Lower leg skin (tissue), 3 donors: ENCODE measurements around the gene SLC22A4.

Experiments used
- POLR2A ChIP-seq, 2 donors: fragments of 450-650 bp; IDR thresholded peaks; one replicate each; pipeline ENCODE4 v1.6.1; 2016 to 2017; ENCODE audit warnings: antibody characterized with exemption in 2 of 2, mild to moderate bottlenecking in 1 of 2, moderate library complexity in 1 of 2
- TF ChIP-seq, protein P1 (sequence below), 3 donors: fragments of 450-650 bp; IDR thresholded peaks; one replicate each; pipeline ENCODE4 v1.5.1; 2016; ENCODE audit warnings: antibody characterized with exemption in 3 of 3, mild to moderate bottlenecking in 3 of 3, moderate library complexity in 2 of 3

DNA sequence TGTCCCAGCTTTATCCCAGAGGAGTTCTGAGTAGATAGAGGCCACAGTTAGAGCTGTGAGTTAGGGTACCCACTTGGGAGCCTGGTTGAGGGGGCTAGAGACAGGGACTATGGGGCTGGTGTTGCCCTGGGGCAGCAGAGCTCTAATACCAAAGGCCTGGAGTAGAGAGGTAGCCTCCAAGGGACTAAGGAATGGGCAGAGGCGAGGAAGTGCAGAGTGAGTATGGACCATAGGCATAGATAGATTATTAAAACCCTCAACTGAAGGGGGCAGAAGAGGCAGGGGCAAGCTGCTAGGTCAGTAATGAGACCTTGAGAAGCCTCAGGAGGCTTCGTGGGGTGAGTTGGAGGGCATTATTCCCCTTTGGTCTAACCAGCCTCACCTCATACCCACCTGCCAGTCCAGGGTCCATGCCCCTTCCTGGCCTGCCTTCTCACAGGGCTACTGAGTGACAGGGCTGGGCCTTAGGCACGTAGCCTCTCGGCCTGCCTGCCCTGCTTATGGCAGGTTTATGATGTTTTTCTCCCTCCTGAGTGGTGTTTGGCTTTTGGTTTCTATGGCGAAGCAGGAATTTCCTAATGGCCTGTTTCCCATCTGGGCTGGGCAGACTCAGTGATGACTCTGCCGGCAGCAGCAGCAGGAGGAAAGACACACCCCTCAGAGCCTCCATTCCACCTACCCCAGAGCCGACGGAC, 28.7 kb upstream of the SLC22A4 start:
- TF ChIP-seq POLR2A (IDR thresholded peaks at IDR 0.05) = no peak
- TF ChIP-seq, protein P1, sequence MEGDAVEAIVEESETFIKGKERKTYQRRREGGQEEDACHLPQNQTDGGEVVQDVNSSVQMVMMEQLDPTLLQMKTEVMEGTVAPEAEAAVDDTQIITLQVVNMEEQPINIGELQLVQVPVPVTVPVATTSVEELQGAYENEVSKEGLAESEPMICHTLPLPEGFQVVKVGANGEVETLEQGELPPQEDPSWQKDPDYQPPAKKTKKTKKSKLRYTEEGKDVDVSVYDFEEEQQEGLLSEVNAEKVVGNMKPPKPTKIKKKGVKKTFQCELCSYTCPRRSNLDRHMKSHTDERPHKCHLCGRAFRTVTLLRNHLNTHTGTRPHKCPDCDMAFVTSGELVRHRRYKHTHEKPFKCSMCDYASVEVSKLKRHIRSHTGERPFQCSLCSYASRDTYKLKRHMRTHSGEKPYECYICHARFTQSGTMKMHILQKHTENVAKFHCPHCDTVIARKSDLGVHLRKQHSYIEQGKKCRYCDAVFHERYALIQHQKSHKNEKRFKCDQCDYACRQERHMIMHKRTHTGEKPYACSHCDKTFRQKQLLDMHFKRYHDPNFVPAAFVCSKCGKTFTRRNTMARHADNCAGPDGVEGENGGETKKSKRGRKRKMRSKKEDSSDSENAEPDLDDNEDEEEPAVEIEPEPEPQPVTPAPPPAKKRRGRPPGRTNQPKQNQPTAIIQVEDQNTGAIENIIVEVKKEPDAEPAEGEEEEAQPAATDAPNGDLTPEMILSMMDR (IDR thresholded peaks at IDR 0.05) = no peak
